Measurements from ENCODE around the gene GPR62. TPM values are rescaled to one million over a fixed set of nuclear protein-coding genes. Genes with fewer than 3 reads are reported as not detected.

GPR62 gene
- polyA plus RNA-seq, 1 of the 3 experiments (the other 2 are of a cell fraction) = 0.02 TPM

- no peak for TF ChIP-seq SIN3A (IDR thresholded peaks at IDR 0.05; ENCODE audit: borderline replicate concordance, low read depth, low read length)
- no peak for TF ChIP-seq TCF12 (IDR thresholded peaks at IDR 0.05)
These were observed 5.2 kb downstream of the GPR62 start (continued) for GRCh38 chr3:51960386-51960785.

GRCh38 chr3:51961011-51961410 lies 5.8 kb downstream of the GPR62 start:
- no peak overlapping the region for H2AFZ ChIP-seq (ENCODE audit: low read depth)
- H3K4me1 ChIP-seq (ENCODE audit: control insufficient read depth in 1 of 2, insufficient read depth in 2 of 2, low read depth in 1 of 2, low read length in 1 of 2) = peaks cover 4 to 36% of the 10 kb centered on the region in 2 experiments; a peak in 2 of 4 replicates
- no peak overlapping the region for H3K4me2 ChIP-seq
- H3K9me2 ChIP-seq = no peaks in the 10 kb centered on the region
- no peaks in the 10 kb centered on the region for H3K9me3 ChIP-seq
- ChIA-PET POLR2A (no interaction called here), CTCF (interaction anchor here (0.6 to 10.7 kb wide), 3 partner anchors 13 to 423 kb away, joined by 3 to 84 read pairs (median 21); partner anchors contain the start of genes ABHD14A, ABHD14B, PARP3 and RRP9)
- no peaks in the 10 kb centered on the region for H3K27me3 ChIP-seq (ENCODE audit: insufficient read depth)
- no peaks in the 10 kb centered on the region for H3F3A ChIP-seq (replicated peaks; ENCODE audit: insufficient read depth)
- no peak for DNase-seq
- TF ChIP-seq FOXM1 (IDR thresholded peaks at IDR 0.05; ENCODE audit: low read depth) (no peak), CHD2 (IDR thresholded peaks at IDR 0.05; ENCODE audit: low read length, partially characterized antibody) (no peak), TEAD4 (IDR thresholded peaks at IDR 0.05; ENCODE audit: borderline replicate concordance, insufficient read depth) (no peak)
- TF ChIP-seq, protein P1, sequence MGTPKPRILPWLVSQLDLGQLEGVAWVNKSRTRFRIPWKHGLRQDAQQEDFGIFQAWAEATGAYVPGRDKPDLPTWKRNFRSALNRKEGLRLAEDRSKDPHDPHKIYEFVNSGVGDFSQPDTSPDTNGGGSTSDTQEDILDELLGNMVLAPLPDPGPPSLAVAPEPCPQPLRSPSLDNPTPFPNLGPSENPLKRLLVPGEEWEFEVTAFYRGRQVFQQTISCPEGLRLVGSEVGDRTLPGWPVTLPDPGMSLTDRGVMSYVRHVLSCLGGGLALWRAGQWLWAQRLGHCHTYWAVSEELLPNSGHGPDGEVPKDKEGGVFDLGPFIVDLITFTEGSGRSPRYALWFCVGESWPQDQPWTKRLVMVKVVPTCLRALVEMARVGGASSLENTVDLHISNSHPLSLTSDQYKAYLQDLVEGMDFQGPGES (IDR thresholded peaks at IDR 0.05; ENCODE audit: low read depth, low read length) = no peak
- no peak overlapping the region for H3K9ac ChIP-seq
- no peak overlapping the region for H3K4me3 ChIP-seq (ENCODE audit: low read depth in 2 of 2, low read length in 1 of 2)
- H3K36me3 ChIP-seq (replicated peaks in 1 of 2; ENCODE audit: control insufficient read depth in 1 of 2, insufficient read depth in 2 of 2, low read length in 1 of 2) = peaks cover 5 to 42% of the 10 kb centered on the region in 2 experiments
- peaks cover 22% of the 10 kb centered on the region; the same call in 1 of the 2 replicates for H3K79me2 ChIP-seq (ENCODE audit: insufficient read depth)
- WGBS (ENCODE audit: low lambda C conversion rate) = 96% methylated on average over 14 of the region's 18 CpGs
- H4K20me1 ChIP-seq (ENCODE audit: insufficient read depth) = 0 out of 2 replicates have a peak, but pooled peaks cover 4% of the 10 kb centered on the region
- no peak overlapping the region for H3K27ac ChIP-seq (ENCODE audit: low read depth in 2 of 2, low read length in 1 of 2)

DNA sequence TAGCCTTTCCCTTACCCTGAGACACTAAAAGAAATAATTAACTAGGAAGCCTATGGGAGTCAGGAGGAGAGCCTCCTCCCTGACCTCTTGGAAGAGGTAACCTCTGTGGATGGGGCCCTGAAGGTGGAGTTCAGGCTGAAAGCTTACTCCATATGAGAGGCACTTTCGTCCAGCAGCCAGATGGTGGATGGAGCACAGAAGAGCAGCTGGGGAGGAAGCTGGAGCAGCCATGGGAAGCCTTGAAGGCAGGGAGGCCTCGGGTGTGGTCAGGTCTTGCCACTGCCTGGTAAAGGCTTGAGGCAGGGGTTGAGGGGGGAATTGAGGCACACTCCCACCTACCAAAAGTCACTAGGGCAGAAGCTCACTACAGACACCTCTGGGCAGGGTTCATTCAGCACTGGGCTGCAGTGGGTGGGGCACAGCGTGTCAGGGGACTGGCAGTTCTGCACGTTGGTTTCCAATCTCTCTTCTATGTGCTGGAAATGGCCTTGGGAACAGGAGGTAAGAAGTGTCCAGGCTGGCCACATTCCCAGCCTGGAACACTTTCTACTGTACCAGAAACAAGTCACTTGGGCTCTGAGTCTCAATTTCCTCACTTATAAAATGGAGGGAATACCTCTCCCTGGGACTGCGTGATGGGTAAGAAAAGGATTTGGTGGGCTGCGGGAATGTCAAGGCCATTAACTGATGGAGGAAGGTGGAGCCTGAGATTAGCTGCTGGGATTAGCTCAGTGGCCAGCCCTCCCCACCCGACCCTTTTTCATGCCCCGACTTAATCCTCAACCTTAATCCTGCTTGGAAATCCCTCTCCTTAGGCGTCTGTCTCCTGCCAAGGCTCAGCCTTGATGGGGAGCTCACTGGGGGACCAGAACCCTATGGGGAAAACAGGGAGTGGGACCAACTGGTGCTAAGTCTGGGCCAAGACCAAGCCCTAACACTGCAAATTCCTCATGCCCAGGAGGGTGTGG lies 6.7 kb downstream of the GPR62 start:
- CTCF ChIA-PET = interaction anchor here (0.6 to 10.7 kb wide), 5 partner anchors 12 to 424 kb away, joined by 3 to 84 read pairs (median 4); partner anchors contain the start of genes ABHD14A, ABHD14B, PARP3 and RRP9
- H3F3A ChIP-seq (replicated peaks; ENCODE audit: insufficient read depth) = no peaks in the 10 kb centered on the region
- no peaks in the 10 kb centered on the region for H3K9me3 ChIP-seq
- DNase-seq = no peak
- H3K27ac ChIP-seq (ENCODE audit: low read depth in 2 of 2, low read length in 1 of 2) = no peak overlapping the region
- H3K36me3 ChIP-seq (replicated peaks in 1 of 2; ENCODE audit: control insufficient read depth in 1 of 2, insufficient read depth in 2 of 2, low read length in 1 of 2) = peaks cover under 1 to 42% of the 10 kb centered on the region in 2 experiments
- no peak overlapping the region for H3K9ac ChIP-seq
- H3K79me2 ChIP-seq (ENCODE audit: insufficient read depth) = peaks cover 31% of the 10 kb centered on the region
- 83% methylated on average over 5 of the region's 9 CpGs for WGBS (ENCODE audit: low lambda C conversion rate)
- H3K4me2 ChIP-seq = no peak overlapping the region
- H3K4me1 ChIP-seq (ENCODE audit: control insufficient read depth in 1 of 2, insufficient read depth in 2 of 2, low read depth in 1 of 2, low read length in 1 of 2) = peaks cover 4 to 38% of the 10 kb centered on the region in 2 experiments; a peak in 2 of 4 replicates
- TF ChIP-seq YY1 (IDR thresholded peaks at IDR 0.05; ENCODE audit: low read depth) = no peak
- TF ChIP-seq CTCF (IDR thresholded peaks at IDR 0.05) = no peak
- no peak for TF ChIP-seq MXI1 (IDR thresholded peaks at IDR 0.05; ENCODE audit: low read depth, low read length)
- TF ChIP-seq ELF1 (IDR thresholded peaks at IDR 0.05) = no peak
- TF ChIP-seq SIN3A (IDR thresholded peaks at IDR 0.05; ENCODE audit: borderline replicate concordance, low read depth, low read length) = no peak
- TF ChIP-seq, protein P2, sequence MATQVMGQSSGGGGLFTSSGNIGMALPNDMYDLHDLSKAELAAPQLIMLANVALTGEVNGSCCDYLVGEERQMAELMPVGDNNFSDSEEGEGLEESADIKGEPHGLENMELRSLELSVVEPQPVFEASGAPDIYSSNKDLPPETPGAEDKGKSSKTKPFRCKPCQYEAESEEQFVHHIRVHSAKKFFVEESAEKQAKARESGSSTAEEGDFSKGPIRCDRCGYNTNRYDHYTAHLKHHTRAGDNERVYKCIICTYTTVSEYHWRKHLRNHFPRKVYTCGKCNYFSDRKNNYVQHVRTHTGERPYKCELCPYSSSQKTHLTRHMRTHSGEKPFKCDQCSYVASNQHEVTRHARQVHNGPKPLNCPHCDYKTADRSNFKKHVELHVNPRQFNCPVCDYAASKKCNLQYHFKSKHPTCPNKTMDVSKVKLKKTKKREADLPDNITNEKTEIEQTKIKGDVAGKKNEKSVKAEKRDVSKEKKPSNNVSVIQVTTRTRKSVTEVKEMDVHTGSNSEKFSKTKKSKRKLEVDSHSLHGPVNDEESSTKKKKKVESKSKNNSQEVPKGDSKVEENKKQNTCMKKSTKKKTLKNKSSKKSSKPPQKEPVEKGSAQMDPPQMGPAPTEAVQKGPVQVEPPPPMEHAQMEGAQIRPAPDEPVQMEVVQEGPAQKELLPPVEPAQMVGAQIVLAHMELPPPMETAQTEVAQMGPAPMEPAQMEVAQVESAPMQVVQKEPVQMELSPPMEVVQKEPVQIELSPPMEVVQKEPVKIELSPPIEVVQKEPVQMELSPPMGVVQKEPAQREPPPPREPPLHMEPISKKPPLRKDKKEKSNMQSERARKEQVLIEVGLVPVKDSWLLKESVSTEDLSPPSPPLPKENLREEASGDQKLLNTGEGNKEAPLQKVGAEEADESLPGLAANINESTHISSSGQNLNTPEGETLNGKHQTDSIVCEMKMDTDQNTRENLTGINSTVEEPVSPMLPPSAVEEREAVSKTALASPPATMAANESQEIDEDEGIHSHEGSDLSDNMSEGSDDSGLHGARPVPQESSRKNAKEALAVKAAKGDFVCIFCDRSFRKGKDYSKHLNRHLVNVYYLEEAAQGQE (IDR thresholded peaks at IDR 0.05; ENCODE audit: low read depth, low read length) = no peak
- no peak for TF ChIP-seq FOXM1 (IDR thresholded peaks at IDR 0.05; ENCODE audit: low read depth)
- no peak for TF ChIP-seq FOXJ3 (CRISPR knock-in tag; IDR thresholded peaks at IDR 0.05)
- H4K20me1 ChIP-seq (ENCODE audit: insufficient read depth) = 0 out of 2 replicates have a peak, but pooled peaks cover 4% of the 10 kb centered on the region
- no peaks in the 10 kb centered on the region for H3K9me2 ChIP-seq
- no peak overlapping the region for H3K4me3 ChIP-seq (ENCODE audit: low read depth in 2 of 2, low read length in 1 of 2)
- H3K27me3 ChIP-seq (ENCODE audit: insufficient read depth) = no peaks in the 10 kb centered on the region
- POLR2A ChIA-PET = interaction anchor here (0.5 to 1.7 kb wide), 4 partner anchors 12 to 75 kb away, joined by 3 to 4 read pairs (median 3); partner anchors contain the start of genes ABHD14A, ABHD14B and RPL29
- H2AFZ ChIP-seq (ENCODE audit: low read depth) = no peak overlapping the region
